Ovary (tissue), 9 donors: Measurements from ENCODE around the gene TRMU. TPM values are rescaled to one million over a fixed set of nuclear protein-coding genes. Genes with fewer than 3 reads are reported as not detected.

Experiments used
- DNase-seq, 5 donors: peaks; one replicate each; pipeline ENCODE4 v3.0.0-alpha.2; 2019 to 2020
- H3K27ac ChIP-seq, 2 donors: fragments of 200-600 bp; one replicate each; pipeline versions ENCODE4 v1.5.1 to v1.8.0; 2019 to 2022
- H3K27me3 ChIP-seq: fragments of 200-600 bp; one replicate; pipeline ENCODE4 v1.8.0; 2022
- H3K36me3 ChIP-seq: fragments of 200-600 bp; sonication (generic); one replicate; pipeline ENCODE4 v1.5.1; 2019
- H3K4me1 ChIP-seq: one replicate; pipeline ENCODE4 v1.8.1; 2013; ENCODE audit warnings: mild to moderate bottlenecking, moderate library complexity; ENCODE audit not compliant: insufficient read depth
- H3K4me3 ChIP-seq: fragments of 200-600 bp; sonication (generic); one replicate; pipeline ENCODE4 v1.5.1; 2017
- H3K9me3 ChIP-seq, 2 donors: fragments of 200-600 bp in 1 of 2; sonication (generic) in 1 of 2; one replicate each; pipeline versions ENCODE4 v1.5.1 to v1.8.1; 2013 to 2019; ENCODE audit warnings: mild to moderate bottlenecking in 1 of 2, moderate library complexity in 1 of 2
- EP300 ChIP-seq: sonication (generic); formaldehyde crosslinking; IDR thresholded peaks from one replicate; pipeline ENCODE4 v1.6.1; 2017; ENCODE audit warnings: antibody characterized with exemption
- POLR2A ChIP-seq: fragments of 450-650 bp; IDR thresholded peaks from one replicate; pipeline ENCODE4 v1.6.1; 2017; ENCODE audit warnings: antibody characterized with exemption, mild to moderate bottlenecking, moderate library complexity
- WGBS, 3 donors: extraction: QIAGEN DNeasy Blood & Tissue Kit in 1 of 3; methylation state at CpG; one replicate each; pipeline versions ENCODE4 v1.1.5 to v1.1.7; 2013 to 2017; 5-methylcytosine and 5-hydroxymethylcytosine counted together
- intact Hi-C, 4 donors: fragments of 100-400 bp; cut with DNase I; formaldehyde crosslinking; loops; one replicate each; pipeline versions ENCODE4 v1.11.0 to v1.15.1; 2022 to 2023
- polyA plus RNA-seq, 2 donors: library from polyadenylated mRNA; stranded (reverse); fragments of 200-250 nt in 1 of 2; fragments of 350-450 nt in 1 of 2; fragmentation: Illumina TruSeq in 1 of 2; extraction: RNeasy Lipid Tissue Mini Kit (QIAGEN cat#74804) in 1 of 2; gene quantifications; one replicate each; pipeline ENCODE4 v1.2.3, GENCODE V29; 2013 to 2014
- total RNA-seq, 7 donors: library from RNA; depleted of rRNA in 2 of 7; stranded (reverse); fragments of >200 nt in 2 of 7; fragmentation: NEBNext Ultra II Directional in 3 of 7; extraction: Animal tissue kit (Norgen Biotek cat#: 25700) in 3 of 7; gene quantifications; one replicate each; pipeline versions ENCODE4 v1.1.0 to v1.2.4, GENCODE V29; 2016 to 2023
- TF ChIP-seq, protein P1 (sequence below), 3 donors: fragments of 450-650 bp in 2 of 3; fragments of 200-600 bp in 1 of 3; IDR thresholded peaks; one replicate each; pipeline versions ENCODE4 v1.5.1 to v1.8.0; 2016 to 2022; ENCODE audit warnings: antibody characterized with exemption in 3 of 3, mild to moderate bottlenecking in 1 of 3
- donor health status: DM: no; HTN: no; CAD: no; lungs with moderate emphysema.
- donor health status: DM: no; HTN: no; CAD: no.
- donor health status: Bipolar disorder and iron deficiency.
- donor health status: DM: yes; HTN: yes; CAD: no.
- donor health status: DM: no; HTN: no; CAD: no.
- donor health status: DM: yes; HTN: yes; CAD: no.

Gene TRMU
- total and polyA plus RNA-seq, 9 donors, result 15.2 to 35.0 (median 30.3) TPM

DNA sequence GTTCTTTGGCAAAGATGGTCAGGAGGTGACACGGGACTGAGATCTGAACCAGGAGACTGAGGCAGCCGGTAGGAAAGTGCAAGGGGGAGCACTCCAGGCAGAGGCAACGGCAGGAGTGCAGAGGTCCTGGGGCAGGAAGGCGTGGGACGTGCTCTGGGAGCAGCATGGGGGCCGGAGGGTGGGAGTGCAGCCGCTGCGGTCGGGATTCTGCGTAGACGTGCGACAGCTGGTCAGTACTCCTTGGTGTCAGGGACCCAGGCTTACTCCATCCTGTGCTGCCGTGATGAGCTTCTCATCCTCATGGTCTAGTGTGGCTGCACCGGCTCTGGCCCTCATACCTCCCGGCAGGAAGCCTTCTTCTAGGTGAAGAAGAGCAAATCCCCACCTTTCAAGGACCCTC, 16.9 kb upstream of the TRMU start:
- Histone ChIP-seq H3K9me3 (no peaks in the 10 kb centered on the region), H3K4me1 (no peaks in the 10 kb centered on the region), H3K4me3 (no peak overlapping the region), H3K27ac (no peak overlapping the region), H3K36me3 (no peaks in the 10 kb centered on the region), H3K27me3 (no peaks in the 10 kb centered on the region)
- TF ChIP-seq, protein P1, sequence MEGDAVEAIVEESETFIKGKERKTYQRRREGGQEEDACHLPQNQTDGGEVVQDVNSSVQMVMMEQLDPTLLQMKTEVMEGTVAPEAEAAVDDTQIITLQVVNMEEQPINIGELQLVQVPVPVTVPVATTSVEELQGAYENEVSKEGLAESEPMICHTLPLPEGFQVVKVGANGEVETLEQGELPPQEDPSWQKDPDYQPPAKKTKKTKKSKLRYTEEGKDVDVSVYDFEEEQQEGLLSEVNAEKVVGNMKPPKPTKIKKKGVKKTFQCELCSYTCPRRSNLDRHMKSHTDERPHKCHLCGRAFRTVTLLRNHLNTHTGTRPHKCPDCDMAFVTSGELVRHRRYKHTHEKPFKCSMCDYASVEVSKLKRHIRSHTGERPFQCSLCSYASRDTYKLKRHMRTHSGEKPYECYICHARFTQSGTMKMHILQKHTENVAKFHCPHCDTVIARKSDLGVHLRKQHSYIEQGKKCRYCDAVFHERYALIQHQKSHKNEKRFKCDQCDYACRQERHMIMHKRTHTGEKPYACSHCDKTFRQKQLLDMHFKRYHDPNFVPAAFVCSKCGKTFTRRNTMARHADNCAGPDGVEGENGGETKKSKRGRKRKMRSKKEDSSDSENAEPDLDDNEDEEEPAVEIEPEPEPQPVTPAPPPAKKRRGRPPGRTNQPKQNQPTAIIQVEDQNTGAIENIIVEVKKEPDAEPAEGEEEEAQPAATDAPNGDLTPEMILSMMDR (IDR thresholded peaks at IDR 0.05), result no peak
- no peak for TF ChIP-seq EP300
- TF ChIP-seq POLR2A, result no peak
- WGBS, 3 donors, result 84 to 95% (median 95%) methylated on average over 15 of the region's 15 CpGs
- DNase-seq, result no peak
- intact Hi-C loops, result loop anchor here in 2 of 4 donors (10.0 kb wide), 1 partner anchor 324 kb away; no protein-coding TSS in a partner anchor

DNA sequence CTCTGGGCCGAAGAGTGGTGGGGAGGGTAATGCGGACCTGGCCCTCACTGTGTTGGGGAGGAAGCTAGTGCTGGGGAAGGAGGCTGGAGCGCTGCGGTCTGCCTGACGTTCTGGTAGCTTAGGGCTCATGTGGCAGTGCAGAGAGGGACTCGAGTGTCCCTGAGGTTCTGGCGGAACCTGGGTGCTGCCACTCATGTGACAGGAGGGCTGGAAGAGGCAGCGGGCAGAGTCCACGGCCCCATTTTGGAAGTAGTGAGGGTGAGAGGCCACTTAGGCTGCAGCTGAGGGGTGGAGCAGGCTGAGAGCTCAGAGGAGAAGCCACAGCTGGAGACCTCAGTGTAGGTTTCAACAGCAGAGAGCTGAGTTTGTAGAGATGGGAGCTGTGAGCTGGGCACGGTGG, 16.2 kb upstream of the TRMU start:
- 94 to 97% (median 97%) methylated on average over 10 of the region's 10 CpGs for WGBS, 3 donors
- no peak overlapping the region for H3K27ac ChIP-seq
- no peak overlapping the region for H3K4me3 ChIP-seq
- H3K4me1 ChIP-seq, result no peaks in the 10 kb centered on the region
- H3K9me3 ChIP-seq, result no peaks in the 10 kb centered on the region
- no peak for DNase-seq
- no peaks in the 10 kb centered on the region for H3K36me3 ChIP-seq
- intact Hi-C loops, result loop anchor here in 2 of 4 donors (10.0 kb wide), 1 partner anchor 325 kb away; no protein-coding TSS in a partner anchor
- no peaks in the 10 kb centered on the region for H3K27me3 ChIP-seq
- TF ChIP-seq POLR2A, result no peak
- TF ChIP-seq EP300, result no peak
- TF ChIP-seq, protein P1 (IDR thresholded peaks at IDR 0.05), result no peak

DNA sequence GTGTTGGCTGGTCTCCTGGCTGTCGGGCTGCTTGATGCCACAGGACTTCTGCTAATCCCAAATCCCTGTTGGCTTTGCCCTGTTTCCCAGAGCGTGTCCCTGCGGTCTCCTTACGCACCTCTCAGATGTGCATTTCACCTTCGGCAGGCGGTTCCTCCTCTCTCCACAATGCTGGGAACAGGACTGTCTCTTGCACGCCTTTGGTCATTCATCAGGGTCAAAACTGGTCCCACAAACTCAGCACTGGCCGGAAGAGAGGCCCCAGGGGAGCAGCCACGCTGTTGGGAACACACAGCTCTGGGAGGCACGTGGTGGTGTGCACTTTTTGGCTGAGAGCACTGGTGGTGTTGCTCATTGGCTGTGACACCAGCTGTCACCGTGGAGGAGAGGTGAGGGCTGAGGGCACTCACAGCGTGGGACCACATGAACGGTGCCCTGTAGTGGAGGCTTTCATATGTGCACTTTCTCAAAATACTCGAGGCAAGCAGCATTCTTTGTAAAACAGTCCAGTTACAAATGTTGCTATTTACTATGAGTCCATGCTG, 15.3 kb upstream of the TRMU start:
- Histone ChIP-seq H3K36me3 (no peaks in the 10 kb centered on the region), H3K27ac (no peak overlapping the region), H3K4me3 (no peak overlapping the region), H3K27me3 (no peaks in the 10 kb centered on the region), H3K9me3 (no peaks in the 10 kb centered on the region), H3K4me1 (no peaks in the 10 kb centered on the region)
- WGBS, 3 donors, result 85 to 92% (median 92%) methylated on average over 14 of the region's 14 CpGs
- intact Hi-C loops, result no loop called here
- DNase-seq, result no peak
- TF ChIP-seq EP300, result no peak
- TF ChIP-seq, protein P1 (IDR thresholded peaks at IDR 0.05), result no peak
- TF ChIP-seq POLR2A, result no peak

DNA sequence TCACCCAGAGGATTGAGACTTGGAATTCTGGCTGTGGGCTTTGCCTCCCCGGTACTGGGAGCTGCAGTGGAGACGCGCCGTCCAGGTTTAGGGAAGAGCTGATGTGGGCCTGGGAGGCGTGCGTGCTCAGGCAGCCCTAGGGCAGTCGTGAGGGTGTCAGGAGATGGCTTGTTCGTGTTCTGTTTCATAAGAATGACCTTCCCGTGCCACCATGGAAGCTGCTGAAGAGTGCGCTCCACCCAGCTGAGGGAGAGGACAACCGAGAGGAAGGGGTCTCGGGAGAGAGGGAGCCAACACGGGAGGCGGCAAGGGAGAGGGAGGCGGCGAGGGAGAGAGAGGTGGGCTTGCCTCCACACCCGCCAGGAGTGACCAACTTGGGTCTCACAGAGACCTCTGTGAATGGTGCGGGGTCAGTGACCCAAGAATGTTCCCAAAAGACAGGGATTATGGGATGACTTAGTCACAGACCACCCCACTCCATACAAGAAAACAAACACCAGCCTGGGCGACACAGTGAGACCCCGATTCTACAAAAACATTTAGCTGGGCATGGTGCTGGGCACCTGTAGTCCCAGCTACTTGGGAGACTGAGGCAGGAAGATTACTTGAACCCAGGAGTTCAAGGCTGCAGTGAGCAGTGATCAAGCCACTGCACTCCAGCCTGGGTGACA, 14.7 kb upstream of the TRMU start:
- Histone ChIP-seq H3K9me3 (no peaks in the 10 kb centered on the region), H3K27ac (no peak overlapping the region), H3K27me3 (no peaks in the 10 kb centered on the region), H3K4me1 (no peaks in the 10 kb centered on the region), H3K4me3 (no peak overlapping the region), H3K36me3 (no peaks in the 10 kb centered on the region)
- intact Hi-C loops, result no loop called here
- 95 to 96% (median 95%) methylated on average over 20 of the region's 20 CpGs for WGBS, 3 donors
- no peak for DNase-seq
- TF ChIP-seq EP300, result no peak
- TF ChIP-seq, protein P1 (IDR thresholded peaks at IDR 0.05), result no peak
- no peak for TF ChIP-seq POLR2A
